H1 (cell line): ENCODE data around the gene RHBDF2. TPM values are rescaled to one million over a fixed set of nuclear protein-coding genes. Genes with fewer than 3 reads are reported as not detected.

Experiments used
- CTCF ChIA-PET: fragments of 300-600 bp; sonication (Branson Sonifier 250); formaldehyde crosslinking; loops from one replicate; lab custom pipeline; 2021; ENCODE audit not compliant: partially characterized antibody; lab: Charles Lee
- POLR2A ChIA-PET: fragments of 300-600 bp; sonication (Branson Sonifier 250); formaldehyde crosslinking; loops from one replicate; lab custom pipeline; 2021; ENCODE audit warnings: inconsistent platforms; ENCODE audit not compliant: partially characterized antibody; lab: Charles Lee
- DNase-seq, 2 experiments: peaks; one replicate each; pipeline versions ENCODE4 v3.0.0 to v3.0.0-alpha.2; 2010 to 2022; ENCODE audit warnings: low spot score in 2 of 2, low read depth in 1 of 2, mixed read lengths in 1 of 2
- FAIRE-seq: peaks from 2 replicates; lab custom pipeline; 2011; peaks lifted over from hg19 to GRCh38; lab: Jason Lieb, UNC
- H2AFZ ChIP-seq: 2 replicates; pipeline ENCODE4 v1.8.1; 2012; ENCODE audit warnings: low read length, inconsistent platforms
- H2AK5ac ChIP-seq: 2 replicates; pipeline ENCODE4 v1.6.1; 2013; ENCODE audit warnings: low read depth, low read length
- H2BK120ac ChIP-seq: replicated peaks from 2 replicates; pipeline ENCODE3; 2013; ENCODE audit warnings: low read depth, low read length, inconsistent platforms
- H2BK12ac ChIP-seq: 2 replicates; pipeline ENCODE4 v1.6.1; 2013; ENCODE audit warnings: low read depth, low read length
- H2BK15ac ChIP-seq: 2 replicates; pipeline ENCODE4 v1.6.1; 2013; ENCODE audit warnings: low read length
- H2BK20ac ChIP-seq: 2 replicates; pipeline ENCODE4 v1.6.1; 2013; ENCODE audit warnings: low read length
- H2BK5ac ChIP-seq: 2 replicates; pipeline ENCODE4 v1.6.1; 2013; ENCODE audit warnings: low read depth, low read length
- H3K14ac ChIP-seq: 2 replicates; pipeline ENCODE4 v1.6.1; 2013; ENCODE audit warnings: inconsistent platforms; ENCODE audit not compliant: insufficient read length
- H3K18ac ChIP-seq: 2 replicates; pipeline ENCODE4 v1.6.1; 2013; ENCODE audit warnings: low read length; ENCODE audit errors: extremely low read depth
- H3K23ac ChIP-seq: 2 replicates; pipeline ENCODE4 v1.6.1; 2013; ENCODE audit warnings: inconsistent platforms; ENCODE audit not compliant: insufficient read length
- H3K23me2 ChIP-seq: 2 replicates; pipeline ENCODE4 v1.6.1; 2013; ENCODE audit warnings: low read depth, low read length
- H3K27ac ChIP-seq: 2 replicates; pipeline ENCODE4 v1.6.1; 2011; ENCODE audit warnings: low read depth, low read length, inconsistent platforms
- H3K27me3 ChIP-seq, 4 experiments: replicated peaks in 1 of 4; 1 replicate in 1 of 4; 2 replicates in 3 of 4; pipeline versions ENCODE4 v1.6.1 to v1.8.1; 2011 to 2013; ENCODE audit warnings: low read length in 3 of 4, mild to moderate bottlenecking in 3 of 4, inconsistent platforms in 2 of 4, mixed read lengths in 2 of 4, moderate library complexity in 1 of 4; ENCODE audit not compliant: control insufficient read depth in 3 of 4, insufficient read depth in 3 of 4; ENCODE audit errors: extremely low read depth in 1 of 4
- H3K36me3 ChIP-seq, 4 experiments: 2 replicates each; pipeline versions ENCODE4 v1.6.1 to v1.8.1; 2011 to 2013; ENCODE audit warnings: mild to moderate bottlenecking in 4 of 4, low read length in 3 of 4, moderate library complexity in 2 of 4, control low read depth in 1 of 4, inconsistent platforms in 1 of 4; ENCODE audit not compliant: insufficient read depth in 4 of 4, control insufficient read depth in 2 of 4
- H3K4ac ChIP-seq: replicated peaks from 2 replicates; pipeline ENCODE3; 2013; ENCODE audit warnings: low read length, low read depth, mixed read lengths, inconsistent platforms; ENCODE audit not compliant: insufficient read length
- H3K4me1 ChIP-seq, 4 experiments: replicated peaks in 1 of 4; 1 replicate in 1 of 4; 2 replicates in 3 of 4; pipeline versions ENCODE4 v1.6.1 to v1.8.1; 2011 to 2013; ENCODE audit warnings: low read length in 3 of 4, inconsistent platforms in 2 of 4, mixed read lengths in 1 of 4; ENCODE audit not compliant: insufficient read depth in 4 of 4, control insufficient read depth in 3 of 4
- H3K4me2 ChIP-seq, 2 experiments: 2 replicates each; pipeline versions ENCODE4 v1.6.1 to v1.8.1; 2011 to 2013; ENCODE audit warnings: low read depth in 2 of 2, low read length in 2 of 2, control low read depth in 1 of 2, inconsistent platforms in 1 of 2, mild to moderate bottlenecking in 1 of 2; ENCODE audit not compliant: insufficient read depth in 1 of 2
- H3K4me3 ChIP-seq, 4 experiments: fragments of 200-600, 300-600 bp in 1 of 4; sonication (generic), shearing (Covaris generic), sonication (Bioruptor Twin) in 1 of 4; 2 replicates each; pipeline versions ENCODE4 v1.5.1 to v1.8.1; 2011 to 2016; ENCODE audit warnings: low read length in 4 of 4, low read depth in 3 of 4, control low read depth in 2 of 4, inconsistent platforms in 2 of 4, mild to moderate bottlenecking in 2 of 4, mixed read lengths in 1 of 4, moderate library complexity in 1 of 4; ENCODE audit not compliant: insufficient read depth in 2 of 4; ENCODE audit errors: extremely low read depth in 1 of 4
- H3K56ac ChIP-seq: replicated peaks from 2 replicates; pipeline ENCODE3; 2013; ENCODE audit warnings: low read depth, mild to moderate bottlenecking, mixed read lengths, low read length, inconsistent platforms; ENCODE audit not compliant: insufficient read length
- H3K79me1 ChIP-seq: 2 replicates; pipeline ENCODE4 v1.6.1; 2013; ENCODE audit warnings: low read depth, low read length, control low read depth
- H3K79me2 ChIP-seq, 2 experiments: 2 replicates each; pipeline versions ENCODE4 v1.6.1 to v1.8.1; 2012 to 2013; ENCODE audit warnings: low read length in 2 of 2, mild to moderate bottlenecking in 2 of 2, inconsistent platforms in 1 of 2; ENCODE audit not compliant: insufficient read depth in 2 of 2, control insufficient read depth in 1 of 2
- H3K9ac ChIP-seq, 4 experiments: replicated peaks in 1 of 4; 1 replicate in 1 of 4; 2 replicates in 3 of 4; pipeline versions ENCODE4 v1.6.1 to v1.8.1; 2011 to 2013; ENCODE audit warnings: low read depth in 3 of 4, low read length in 3 of 4, control low read depth in 2 of 4, mild to moderate bottlenecking in 2 of 4, moderate library complexity in 2 of 4, inconsistent platforms in 1 of 4; ENCODE audit errors: extremely low read depth in 1 of 4
- H3K9me3 ChIP-seq, 2 experiments: 2 replicates each; pipeline versions ENCODE4 v1.6.1 to v1.8.1; 2012 to 2013; ENCODE audit warnings: mild to moderate bottlenecking in 2 of 2, moderate library complexity in 2 of 2, control low read depth in 1 of 2, inconsistent platforms in 1 of 2, low read depth in 1 of 2, low read length in 1 of 2, mixed read lengths in 1 of 2; ENCODE audit not compliant: insufficient read depth in 2 of 2
- H4K20me1 ChIP-seq, 2 experiments: replicated peaks in 1 of 2; 2 replicates each; pipeline versions ENCODE3 to v1.8.1; 2011 to 2013; ENCODE audit warnings: inconsistent platforms in 2 of 2, low read length in 2 of 2, mild to moderate bottlenecking in 1 of 2; ENCODE audit not compliant: insufficient read depth in 2 of 2, control insufficient read depth in 1 of 2
- H4K5ac ChIP-seq: 2 replicates; pipeline ENCODE4 v1.6.1; 2013; ENCODE audit warnings: low read length, low read depth, mixed read lengths, inconsistent platforms; ENCODE audit not compliant: insufficient read length
- H4K8ac ChIP-seq: 2 replicates; pipeline ENCODE4 v1.8.0; 2013; ENCODE audit warnings: mild to moderate bottlenecking, moderate library complexity, low read length, inconsistent platforms; ENCODE audit not compliant: insufficient read depth; ENCODE audit errors: extremely low read depth
- H4K91ac ChIP-seq: replicated peaks from 2 replicates; pipeline ENCODE3; 2013; ENCODE audit warnings: low read length, mixed read lengths, inconsistent platforms; ENCODE audit not compliant: insufficient read length
- ASH2L ChIP-seq: fragments of 200-600, 300-600 bp; sonication (generic); IDR thresholded peaks from one replicate; pipeline ENCODE4 v1.7.1; 2017; ENCODE audit warnings: low read length
- BRCA1 ChIP-seq: IDR thresholded peaks from 2 replicates; pipeline ENCODE4 v1.6.1; 2012; ENCODE audit warnings: low read depth, low read length, improper control_type of control experiment
- GTF2F1 ChIP-seq: IDR thresholded peaks from 2 replicates; pipeline ENCODE4 v1.6.1; 2012; ENCODE audit warnings: low read depth, low read length, improper control_type of control experiment, borderline replicate concordance
- KDM4A ChIP-seq: IDR thresholded peaks from one replicate; pipeline ENCODE4 v1.7.1; 2012; ENCODE audit warnings: low read depth, mild to moderate bottlenecking, moderate library complexity, low read length, inconsistent platforms; ENCODE audit not compliant: severe bottlenecking
- PHF8 ChIP-seq: fragments of 200-600 bp; sonication (generic); conservative IDR thresholded peaks from 2 replicates; pipeline ENCODE4 v1.7.1; 2012; ENCODE audit warnings: low read depth, mild to moderate bottlenecking, inconsistent platforms, low read length, moderate library complexity
- RAD21 ChIP-seq, 2 experiments: IDR thresholded peaks in 1 of 2; conservative IDR thresholded peaks in 1 of 2; 2 replicates each; pipeline ENCODE4 v1.6.1; 2011; ENCODE audit warnings: low read depth in 2 of 2, low read length in 2 of 2, improper control_type of control experiment in 1 of 2, inconsistent platforms in 1 of 2, mild to moderate bottlenecking in 1 of 2, moderate library complexity in 1 of 2
- RFX5 ChIP-seq: IDR thresholded peaks from 2 replicates; pipeline ENCODE4 v1.6.1; 2011; ENCODE audit warnings: low read depth, low read length, improper control_type of control experiment, borderline replicate concordance
- RNF2 ChIP-seq: fragments of 200-900, 300-1000 bp; sonication (generic); IDR thresholded peaks from 2 replicates; pipeline ENCODE4 v1.7.1; 2016; ENCODE audit warnings: borderline replicate concordance, low read depth, mild to moderate bottlenecking, antibody characterized with exemption, low read length; ENCODE audit not compliant: poor library complexity, severe bottlenecking; ENCODE audit errors: missing control alignments
- SP1 ChIP-seq: IDR thresholded peaks from 2 replicates; pipeline ENCODE4 v1.6.1; 2011; ENCODE audit warnings: low read depth, low read length
- SRF ChIP-seq: IDR thresholded peaks from 2 replicates; pipeline ENCODE4 v1.6.1; 2011; ENCODE audit warnings: mild to moderate bottlenecking, low read depth, low read length, moderate library complexity
- WGBS, 2 experiments: shearing (Covaris generic) in 1 of 2; methylation state at CpG; one replicate each; pipeline versions ENCODE4 v1.1.6 to v1.1.7; 2013 to 2015; ENCODE audit warnings: low lambda C conversion rate in 2 of 2, mixed read lengths in 2 of 2, inconsistent platforms in 1 of 2, low coverage in 1 of 2, missing lambda C conversion rate in 1 of 2; ENCODE audit not compliant: insufficient replicate concordance in 2 of 2, insufficient coverage in 1 of 2, insufficient read length in 1 of 2; ENCODE audit errors: extremely low coverage in 1 of 2, missing lambda C conversion rate in 1 of 2; 5-methylcytosine and 5-hydroxymethylcytosine counted together
- polyA plus RNA-seq, 7 experiments: library from polyadenylated mRNA; depleted of rRNA in 3 of 7; stranded (reverse) in 5 of 7; unstranded in 2 of 7; fragments of >200 nt in 5 of 7; fragments of 200-250 nt in 2 of 7; gene quantifications; 1 replicate in 5 of 7; 2 replicates in 1 of 7; 4 replicates in 1 of 7; pipeline versions ENCODE4 v1.2.1 to v1.2.3, GENCODE V29; 2011 to 2013; ENCODE audit warnings: missing spikeins in 2 of 7, mixed read lengths in 2 of 7
- total RNA-seq: library from RNA; stranded (reverse); fragmentation: NEBNext Ultra II Directional; extraction: Animal tissue kit (Norgen Biotek cat#: 25700); gene quantifications from 2 replicates; pipeline ENCODE4 v1.2.1, GENCODE V29; 2021
- TF ChIP-seq, protein P1 (sequence below): IDR thresholded peaks from 2 replicates; pipeline ENCODE4 v1.6.1; 2012; ENCODE audit warnings: inconsistent platforms

RHBDF2 gene
- total and polyA plus RNA-seq, 2 of the 8 experiments (the other 6 are each of a cell fraction or from before 2014, with no cell fraction given): 21.2 to 25.9 TPM

DNA sequence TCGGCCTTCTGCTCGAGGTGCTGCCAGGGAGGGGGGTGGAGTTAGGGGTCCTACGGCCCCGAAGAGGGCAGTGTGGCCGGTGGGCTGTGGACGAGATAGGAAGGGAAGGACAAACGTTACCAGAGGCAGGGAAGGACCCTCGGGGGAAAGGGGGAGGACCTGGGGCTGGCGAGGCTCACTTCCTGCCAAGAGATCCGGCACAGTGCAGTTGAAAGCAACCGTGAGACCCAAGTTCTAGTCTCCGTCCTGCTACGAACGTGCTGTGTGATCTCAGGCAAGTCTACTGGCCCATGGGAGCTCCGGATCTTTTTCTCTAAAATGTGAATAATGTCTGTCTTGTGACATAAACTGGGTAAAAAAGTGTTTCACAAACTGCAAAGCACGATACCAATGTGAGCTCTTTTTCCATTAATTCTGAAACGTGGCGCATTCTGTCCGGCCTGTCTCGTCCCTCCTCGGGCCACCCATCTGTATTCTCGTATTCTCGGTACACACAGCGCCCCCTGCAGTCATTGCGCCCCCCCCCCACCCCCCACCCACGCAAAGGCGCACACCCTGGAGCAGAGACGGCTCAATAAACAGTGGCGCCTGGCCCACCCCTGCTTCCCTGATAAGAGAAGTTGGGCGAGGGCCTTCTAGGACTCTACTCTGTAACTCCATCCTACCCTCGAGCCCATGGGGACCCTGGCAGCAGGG lies 27.5 kb upstream of the RHBDF2 start:
- no peak overlapping the region for H2BK15ac ChIP-seq
- ChIA-PET POLR2A (interaction anchor here (1.1 to 5.1 kb wide), 6 partner anchors 8 to 38 kb away, joined by 3 to 30 read pairs (median 4); partner anchors contain the start of gene PRCD), CTCF (interaction anchor here (0.7 to 4.9 kb wide), 22 partner anchors 8 to 864 kb away, joined by 3 to 41 read pairs (median 4); partner anchors contain the start of genes AANAT and PRCD)
- H3K23ac ChIP-seq: no peak overlapping the region
- H3K9ac ChIP-seq: no peak overlapping the region
- no peaks in the 10 kb centered on the region for H3K79me2 ChIP-seq
- no peak overlapping the region for H3K4me2 ChIP-seq
- no peaks in the 10 kb centered on the region for H4K20me1 ChIP-seq
- H2AFZ ChIP-seq: no peak overlapping the region
- no peaks in the 10 kb centered on the region for H3K36me3 ChIP-seq
- no peak for FAIRE-seq
- H3K56ac ChIP-seq: no peak overlapping the region
- H3K4ac ChIP-seq: peak overlapping the region; percentile 69
- no peak for DNase-seq
- H3K4me1 ChIP-seq: peaks cover 0 to 29% (median 22%) of the 10 kb centered on the region in 4 experiments; a peak in 6 of 7 replicates
- H2BK120ac ChIP-seq: no peak overlapping the region
- H2BK5ac ChIP-seq: no peak overlapping the region
- H2BK20ac ChIP-seq: peak overlapping the region; percentile 87; the same call in 1 of the 2 replicates
- H3K23me2 ChIP-seq: no peaks in the 10 kb centered on the region
- no peak overlapping the region for H4K91ac ChIP-seq
- H4K8ac ChIP-seq: no peak overlapping the region
- WGBS, 2 experiments: 92% methylated on average over 25 of the region's 31 CpGs; no CpG with 5 or more reads in 1 of the 2 experiments
- H3K9me3 ChIP-seq: no peaks in the 10 kb centered on the region
- H3K79me1 ChIP-seq: no peaks in the 10 kb centered on the region; the same call in 1 of the 2 replicates
- no peak overlapping the region for H3K27ac ChIP-seq
- no peak overlapping the region for H2AK5ac ChIP-seq
- H2BK12ac ChIP-seq: 0 out of 2 replicates have a peak overlapping the region, but pooled peaks have one; percentile 39
- H4K5ac ChIP-seq: peak overlapping the region; percentile 21
- H3K14ac ChIP-seq: no peak overlapping the region
- no peak overlapping the region for H3K4me3 ChIP-seq
- H3K18ac ChIP-seq: no peak overlapping the region; the same call in 1 of the 2 replicates
- peaks cover 0 to under 1% (median 0%) of the 10 kb centered on the region in 4 experiments; a peak in 2 of 7 replicates for H3K27me3 ChIP-seq
- no peak for TF ChIP-seq KDM4A
- no peak for TF ChIP-seq SP1
- no peak for TF ChIP-seq ASH2L
- no peak for TF ChIP-seq SRF
- TF ChIP-seq RFX5: no peak
- no peak for TF ChIP-seq BRCA1
- no peak for TF ChIP-seq RNF2
- no peak for TF ChIP-seq PHF8
- TF ChIP-seq, protein P1, sequence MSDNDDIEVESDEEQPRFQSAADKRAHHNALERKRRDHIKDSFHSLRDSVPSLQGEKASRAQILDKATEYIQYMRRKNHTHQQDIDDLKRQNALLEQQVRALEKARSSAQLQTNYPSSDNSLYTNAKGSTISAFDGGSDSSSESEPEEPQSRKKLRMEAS: no peak
- no peak for TF ChIP-seq GTF2F1
- no peak for TF ChIP-seq RAD21 (IDR thresholded peaks at IDR 0.05 in 1 of 2, conservative IDR thresholded peaks at IDR 0.05 in 1 of 2; ENCODE audit: low read depth in 2 of 2, low read length in 2 of 2)
